ENCODE data around the gene PDGFB. TPM values are rescaled to one million over a fixed set of nuclear protein-coding genes. Genes with fewer than 3 reads are reported as not detected.

Gene PDGFB
- total RNA-seq, 1 experiment from 2014 or later: 13.1 TPM

DNA sequence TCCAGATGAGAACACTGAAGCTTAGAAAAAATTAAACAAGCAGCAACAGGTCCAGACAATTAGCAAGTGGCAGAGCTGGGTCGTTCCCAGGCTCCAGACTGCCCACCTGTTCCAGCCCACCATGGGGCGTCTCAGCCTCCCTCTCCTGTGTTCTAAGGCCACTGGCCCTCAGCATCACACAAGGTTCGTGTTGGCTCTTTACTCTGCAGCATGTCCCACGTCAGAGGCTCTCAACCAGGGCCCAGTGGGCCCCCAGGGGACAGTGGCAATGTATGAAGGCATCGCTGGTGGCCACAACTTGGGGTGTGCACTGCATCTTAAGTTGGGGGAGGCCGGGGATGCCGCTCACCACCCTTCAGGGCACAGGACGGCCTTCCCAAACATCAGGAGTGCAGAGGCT, 6.2 kb downstream of the PDGFB start:
- CTCF ChIA-PET: interaction anchor here (1.1 to 2.7 kb wide), 2 partner anchors 23 to 68 kb away, joined by 4 to 13 read pairs; no protein-coding TSS in a partner anchor
- no peaks in the 10 kb centered on the region for H3K27me3 ChIP-seq (ENCODE audit: insufficient read depth, low read length)
- no peak overlapping the region for H3K4me3 ChIP-seq (replicated peaks in 1 of 2; ENCODE audit: low read depth in 1 of 2, low read length in 2 of 2)
- no TSS peak for BruUV-seq (replicated peaks)
- no peak overlapping the region for H3K27ac ChIP-seq (ENCODE audit: low read depth, low read length)
- RAD21 ChIA-PET (ENCODE audit: low non-redundant PET in 1 of 2, low total read pairs in 2 of 2, uncharacterized antibody in 2 of 2, unreplicated experiment in 2 of 2): no interaction called here
- H3K36me3 ChIP-seq (ENCODE audit: control insufficient read depth in 1 of 2, insufficient read depth in 2 of 2, low read length in 2 of 2): no peaks in the 10 kb centered on the region
- intact Hi-C loops (cut with micrococcal nuclease): no loop called here
- ATAC-seq: no peak
- TF ChIP-seq, protein P1, sequence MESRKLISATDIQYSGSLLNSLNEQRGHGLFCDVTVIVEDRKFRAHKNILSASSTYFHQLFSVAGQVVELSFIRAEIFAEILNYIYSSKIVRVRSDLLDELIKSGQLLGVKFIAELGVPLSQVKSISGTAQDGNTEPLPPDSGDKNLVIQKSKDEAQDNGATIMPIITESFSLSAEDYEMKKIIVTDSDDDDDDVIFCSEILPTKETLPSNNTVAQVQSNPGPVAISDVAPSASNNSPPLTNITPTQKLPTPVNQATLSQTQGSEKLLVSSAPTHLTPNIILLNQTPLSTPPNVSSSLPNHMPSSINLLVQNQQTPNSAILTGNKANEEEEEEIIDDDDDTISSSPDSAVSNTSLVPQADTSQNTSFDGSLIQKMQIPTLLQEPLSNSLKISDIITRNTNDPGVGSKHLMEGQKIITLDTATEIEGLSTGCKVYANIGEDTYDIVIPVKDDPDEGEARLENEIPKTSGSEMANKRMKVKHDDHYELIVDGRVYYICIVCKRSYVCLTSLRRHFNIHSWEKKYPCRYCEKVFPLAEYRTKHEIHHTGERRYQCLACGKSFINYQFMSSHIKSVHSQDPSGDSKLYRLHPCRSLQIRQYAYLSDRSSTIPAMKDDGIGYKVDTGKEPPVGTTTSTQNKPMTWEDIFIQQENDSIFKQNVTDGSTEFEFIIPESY (IDR thresholded peaks at IDR 0.05; ENCODE audit: extremely low read depth, insufficient replicate concordance, low read length): no peak
- TF ChIP-seq SP1 (IDR thresholded peaks at IDR 0.05; ENCODE audit: low read depth) (no peak), YY1 (IDR thresholded peaks at IDR 0.05; ENCODE audit: extremely low read depth, insufficient replicate concordance, low read depth, low read length) (no peak), JUND (IDR thresholded peaks at IDR 0.05) (no peak), ELF1 (IDR thresholded peaks at IDR 0.05; ENCODE audit: borderline replicate concordance, low read depth) (no peak), POLR2A (IDR thresholded peaks at IDR 0.05; ENCODE audit: borderline replicate concordance, extremely low read depth, insufficient read depth, insufficient read length) (no peak), ZFX (IDR thresholded peaks at IDR 0.05) (no peak), EZH2 (IDR thresholded peaks at IDR 0.05) (no peak), POLR2AphosphoS5 (IDR thresholded peaks at IDR 0.05; ENCODE audit: low read depth, low read length) (no peak), ZNF274 (IDR thresholded peaks at IDR 0.05; ENCODE audit: low read depth, low read length) (no peak), TCF7L2 (IDR thresholded peaks at IDR 0.05; ENCODE audit: borderline replicate concordance, extremely low read depth, insufficient read depth, insufficient read length) (no peak)
- TF ChIP-seq, protein P2, sequence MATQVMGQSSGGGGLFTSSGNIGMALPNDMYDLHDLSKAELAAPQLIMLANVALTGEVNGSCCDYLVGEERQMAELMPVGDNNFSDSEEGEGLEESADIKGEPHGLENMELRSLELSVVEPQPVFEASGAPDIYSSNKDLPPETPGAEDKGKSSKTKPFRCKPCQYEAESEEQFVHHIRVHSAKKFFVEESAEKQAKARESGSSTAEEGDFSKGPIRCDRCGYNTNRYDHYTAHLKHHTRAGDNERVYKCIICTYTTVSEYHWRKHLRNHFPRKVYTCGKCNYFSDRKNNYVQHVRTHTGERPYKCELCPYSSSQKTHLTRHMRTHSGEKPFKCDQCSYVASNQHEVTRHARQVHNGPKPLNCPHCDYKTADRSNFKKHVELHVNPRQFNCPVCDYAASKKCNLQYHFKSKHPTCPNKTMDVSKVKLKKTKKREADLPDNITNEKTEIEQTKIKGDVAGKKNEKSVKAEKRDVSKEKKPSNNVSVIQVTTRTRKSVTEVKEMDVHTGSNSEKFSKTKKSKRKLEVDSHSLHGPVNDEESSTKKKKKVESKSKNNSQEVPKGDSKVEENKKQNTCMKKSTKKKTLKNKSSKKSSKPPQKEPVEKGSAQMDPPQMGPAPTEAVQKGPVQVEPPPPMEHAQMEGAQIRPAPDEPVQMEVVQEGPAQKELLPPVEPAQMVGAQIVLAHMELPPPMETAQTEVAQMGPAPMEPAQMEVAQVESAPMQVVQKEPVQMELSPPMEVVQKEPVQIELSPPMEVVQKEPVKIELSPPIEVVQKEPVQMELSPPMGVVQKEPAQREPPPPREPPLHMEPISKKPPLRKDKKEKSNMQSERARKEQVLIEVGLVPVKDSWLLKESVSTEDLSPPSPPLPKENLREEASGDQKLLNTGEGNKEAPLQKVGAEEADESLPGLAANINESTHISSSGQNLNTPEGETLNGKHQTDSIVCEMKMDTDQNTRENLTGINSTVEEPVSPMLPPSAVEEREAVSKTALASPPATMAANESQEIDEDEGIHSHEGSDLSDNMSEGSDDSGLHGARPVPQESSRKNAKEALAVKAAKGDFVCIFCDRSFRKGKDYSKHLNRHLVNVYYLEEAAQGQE (IDR thresholded peaks at IDR 0.05; ENCODE audit: low read depth): no peak
- TF ChIP-seq, protein P3, sequence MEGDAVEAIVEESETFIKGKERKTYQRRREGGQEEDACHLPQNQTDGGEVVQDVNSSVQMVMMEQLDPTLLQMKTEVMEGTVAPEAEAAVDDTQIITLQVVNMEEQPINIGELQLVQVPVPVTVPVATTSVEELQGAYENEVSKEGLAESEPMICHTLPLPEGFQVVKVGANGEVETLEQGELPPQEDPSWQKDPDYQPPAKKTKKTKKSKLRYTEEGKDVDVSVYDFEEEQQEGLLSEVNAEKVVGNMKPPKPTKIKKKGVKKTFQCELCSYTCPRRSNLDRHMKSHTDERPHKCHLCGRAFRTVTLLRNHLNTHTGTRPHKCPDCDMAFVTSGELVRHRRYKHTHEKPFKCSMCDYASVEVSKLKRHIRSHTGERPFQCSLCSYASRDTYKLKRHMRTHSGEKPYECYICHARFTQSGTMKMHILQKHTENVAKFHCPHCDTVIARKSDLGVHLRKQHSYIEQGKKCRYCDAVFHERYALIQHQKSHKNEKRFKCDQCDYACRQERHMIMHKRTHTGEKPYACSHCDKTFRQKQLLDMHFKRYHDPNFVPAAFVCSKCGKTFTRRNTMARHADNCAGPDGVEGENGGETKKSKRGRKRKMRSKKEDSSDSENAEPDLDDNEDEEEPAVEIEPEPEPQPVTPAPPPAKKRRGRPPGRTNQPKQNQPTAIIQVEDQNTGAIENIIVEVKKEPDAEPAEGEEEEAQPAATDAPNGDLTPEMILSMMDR (IDR thresholded peaks at IDR 0.05 in 2 of 3, conservative IDR thresholded peaks at IDR 0.05 in 1 of 3; ENCODE audit: borderline replicate concordance in 1 of 3, insufficient read depth in 1 of 3, low read depth in 2 of 3, low read length in 2 of 3): no peak
- POLR2A ChIA-PET: interaction anchor here (0.9 to 1.6 kb wide), 2 partner anchors 17 to 81 kb away, joined by 3 to 4 read pairs; partner anchors contain the start of gene RPL3
- DNase-seq (ENCODE audit: low read depth, low spot score): no peak
- peaks cover 51% of the 10 kb centered on the region; the same call in 1 of the 2 replicates for H3K79me2 ChIP-seq (ENCODE audit: insufficient read depth, low read length)
- no peak overlapping the region for H3K9ac ChIP-seq (ENCODE audit: low read length)
- H3K9me2 ChIP-seq (ENCODE audit: insufficient read depth): no peaks in the 10 kb centered on the region
- no peak overlapping the region for H2AFZ ChIP-seq (ENCODE audit: low read depth, low read length, poor library complexity, severe bottlenecking)
- H3K4me2 ChIP-seq (ENCODE audit: low read length): no peak overlapping the region
- H3K9me3 ChIP-seq (ENCODE audit: control insufficient read depth in 1 of 2, insufficient read depth in 1 of 2, low read depth in 1 of 2, low read length in 2 of 2): no peaks in the 10 kb centered on the region
- H3K4me1 ChIP-seq (ENCODE audit: control insufficient read depth in 1 of 2, insufficient read depth in 2 of 2, low read length in 2 of 2): peaks cover 60 to 81% of the 10 kb centered on the region in 2 experiments
- no peaks in the 10 kb centered on the region for H4K20me1 ChIP-seq (ENCODE audit: insufficient read depth)

Measured in HCT116 (cell line).